Mucosa of descending colon (tissue), 3 donors: ENCODE measurements around the gene PLEKHG4B. TPM values are rescaled to one million over a fixed set of nuclear protein-coding genes. Genes with fewer than 3 reads are reported as not detected.

ENCODE experiments used
- ATAC-seq: fragments of 200-7000 bp; cut with Tn5 transposase; one replicate; pipeline ENCODE4 v1.9.1; 2020; ENCODE audit warnings: mild to moderate bottlenecking, moderate library complexity
- DNase-seq, 3 donors: peaks; one replicate each; pipeline ENCODE4 v3.0.0-alpha.2; 2020
- H3K36me3 ChIP-seq: fragments of 200-600 bp; one replicate; pipeline ENCODE4 v1.8.0; 2021; ENCODE audit warnings: low read depth, mild to moderate bottlenecking
- H3K4me1 ChIP-seq: fragments of 200-600 bp; one replicate; pipeline ENCODE4 v1.8.0; 2021; ENCODE audit warnings: low read depth, mild to moderate bottlenecking
- H3K4me3 ChIP-seq: fragments of 200-600 bp; one replicate; pipeline ENCODE4 v1.8.0; 2021; ENCODE audit warnings: mild to moderate bottlenecking
- H3K9me3 ChIP-seq: fragments of 200-600 bp; one replicate; pipeline ENCODE4 v1.8.0; 2021; ENCODE audit warnings: mild to moderate bottlenecking
- intact Hi-C, 2 donors: fragments of 100-400 bp; cut with DNase I in 1 of 2; cut with micrococcal nuclease in 1 of 2; formaldehyde crosslinking; loops; one replicate each; pipeline versions ENCODE4 v1.11.0 to v1.11.1; 2022; cut with DNase I, micrococcal nuclease
- total RNA-seq, 3 donors: library from RNA; stranded (reverse); fragmentation: NEBNext Ultra II Directional in 2 of 3; extraction: Animal tissue kit (Norgen Biotek cat#: 25700) in 2 of 3; gene quantifications; one replicate each; pipeline versions ENCODE4 v1.2.1 to v1.2.4, GENCODE V29; 2021 to 2023
- TF ChIP-seq, protein P1 (sequence below): fragments of 200-600 bp; IDR thresholded peaks from one replicate; pipeline ENCODE4 v1.8.0; 2022; ENCODE audit warnings: antibody characterized with exemption, mild to moderate bottlenecking
- donor health status: DM: no; HTN: no; CAD: no; lungs with moderate emphysema.
- donor health status: DM: no; HTN: no; CAD: no.
- donor health status: DM: no; HTN: yes; CAD: no.

The PLEKHG4B gene
- total RNA-seq, 3 donors from 2014 or later, result 0.09 to 3.0 (median 0.36) TPM

DNA sequence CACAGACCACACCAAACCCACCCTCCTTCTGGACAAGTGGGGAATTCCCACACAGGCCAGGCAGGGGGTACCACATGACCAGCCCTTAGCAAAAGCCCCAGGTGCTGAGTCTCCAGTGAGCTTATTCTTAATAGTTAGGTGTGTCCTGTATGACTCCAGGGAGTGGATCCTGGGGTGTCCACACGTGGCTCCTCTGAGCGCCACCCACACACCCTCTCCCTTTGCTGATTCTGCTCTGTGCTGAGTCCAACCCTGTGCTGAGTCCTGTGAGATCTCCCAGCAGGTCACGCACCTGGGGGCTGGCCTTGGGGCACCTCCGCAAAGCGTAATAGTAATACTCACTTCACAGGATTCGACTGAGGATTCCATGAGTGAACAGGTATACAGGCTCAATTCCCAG is 112.0 kb downstream of the PLEKHG4B start:
- DNase-seq, result no peak

DNA sequence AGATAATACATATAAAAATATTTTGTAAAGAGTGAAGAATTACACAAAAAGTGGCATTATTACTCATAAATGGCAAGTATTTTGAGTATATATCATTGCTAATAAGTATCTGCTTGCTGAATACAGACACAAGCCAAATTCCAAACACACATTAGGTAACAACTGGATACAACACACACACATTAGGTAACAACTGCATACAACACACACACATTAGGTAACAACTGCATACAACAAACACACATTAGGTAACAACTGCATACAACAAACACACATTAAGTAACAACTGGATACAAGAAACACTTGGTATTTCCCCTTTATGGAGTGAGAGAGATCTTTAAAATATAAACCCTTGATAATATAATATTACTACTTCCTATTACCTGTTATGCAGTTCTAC is 112.5 kb downstream of the PLEKHG4B start:
- DNase-seq (no peak), ATAC-seq (no peak)
- Histone ChIP-seq H3K36me3 (no peaks in the 10 kb centered on the region), H3K9me3 (no peaks in the 10 kb centered on the region), H3K4me1 (no peaks in the 10 kb centered on the region), H3K4me3 (no peak overlapping the region)
- TF ChIP-seq, protein P1, sequence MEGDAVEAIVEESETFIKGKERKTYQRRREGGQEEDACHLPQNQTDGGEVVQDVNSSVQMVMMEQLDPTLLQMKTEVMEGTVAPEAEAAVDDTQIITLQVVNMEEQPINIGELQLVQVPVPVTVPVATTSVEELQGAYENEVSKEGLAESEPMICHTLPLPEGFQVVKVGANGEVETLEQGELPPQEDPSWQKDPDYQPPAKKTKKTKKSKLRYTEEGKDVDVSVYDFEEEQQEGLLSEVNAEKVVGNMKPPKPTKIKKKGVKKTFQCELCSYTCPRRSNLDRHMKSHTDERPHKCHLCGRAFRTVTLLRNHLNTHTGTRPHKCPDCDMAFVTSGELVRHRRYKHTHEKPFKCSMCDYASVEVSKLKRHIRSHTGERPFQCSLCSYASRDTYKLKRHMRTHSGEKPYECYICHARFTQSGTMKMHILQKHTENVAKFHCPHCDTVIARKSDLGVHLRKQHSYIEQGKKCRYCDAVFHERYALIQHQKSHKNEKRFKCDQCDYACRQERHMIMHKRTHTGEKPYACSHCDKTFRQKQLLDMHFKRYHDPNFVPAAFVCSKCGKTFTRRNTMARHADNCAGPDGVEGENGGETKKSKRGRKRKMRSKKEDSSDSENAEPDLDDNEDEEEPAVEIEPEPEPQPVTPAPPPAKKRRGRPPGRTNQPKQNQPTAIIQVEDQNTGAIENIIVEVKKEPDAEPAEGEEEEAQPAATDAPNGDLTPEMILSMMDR, result no peak
- intact Hi-C loops, result no loop called here

More for the DNA sequence above, 112.0 kb downstream of the PLEKHG4B start:
- intact Hi-C loops, result no loop called here
- no peaks in the 10 kb centered on the region for H3K4me1 ChIP-seq
- TF ChIP-seq, protein P1, result no peak
- no peak for ATAC-seq
- H3K4me3 ChIP-seq, result no peak overlapping the region
- no peaks in the 10 kb centered on the region for H3K9me3 ChIP-seq
- no peaks in the 10 kb centered on the region for H3K36me3 ChIP-seq

DNA sequence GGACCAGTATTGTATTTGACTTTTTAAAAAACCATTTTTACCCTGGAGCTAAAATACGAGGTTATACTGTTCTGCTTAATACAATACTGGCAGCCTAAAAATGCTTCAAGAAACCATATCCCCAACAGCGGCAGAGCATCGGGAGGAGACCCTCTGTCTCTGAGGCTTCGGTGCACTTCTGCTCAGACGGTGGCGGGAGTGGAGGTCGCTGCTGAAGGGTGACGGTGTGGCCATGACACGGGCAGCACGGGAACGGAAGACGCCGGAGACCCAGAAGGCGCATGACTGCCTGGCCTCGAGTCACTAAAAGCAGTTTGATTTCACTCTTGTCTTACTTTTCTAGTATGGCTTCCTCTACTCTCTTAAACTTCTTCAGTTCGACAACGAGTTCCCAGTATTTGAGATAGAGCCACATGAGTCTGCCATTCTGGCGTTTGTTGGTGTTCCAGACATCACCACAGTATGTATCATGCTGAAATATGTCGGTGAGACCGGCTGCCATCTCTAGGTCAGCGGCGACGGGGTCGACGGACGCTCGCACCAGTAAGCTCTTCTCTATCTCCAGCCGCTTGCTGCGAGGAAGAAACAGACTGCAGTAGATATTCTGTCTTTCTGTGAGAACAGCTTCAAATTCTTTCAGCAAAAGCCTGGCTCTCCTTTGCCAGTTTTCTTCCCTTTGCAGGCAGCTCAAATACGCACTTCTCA is 113.2 kb downstream of the PLEKHG4B start:
- TF ChIP-seq, protein P1, result no peak
- no peak for ATAC-seq
- Histone ChIP-seq H3K4me1 (no peaks in the 10 kb centered on the region), H3K9me3 (no peaks in the 10 kb centered on the region), H3K4me3 (no peak overlapping the region), H3K36me3 (no peaks in the 10 kb centered on the region)
- intact Hi-C loops, result no loop called here
- no peak for DNase-seq

DNA sequence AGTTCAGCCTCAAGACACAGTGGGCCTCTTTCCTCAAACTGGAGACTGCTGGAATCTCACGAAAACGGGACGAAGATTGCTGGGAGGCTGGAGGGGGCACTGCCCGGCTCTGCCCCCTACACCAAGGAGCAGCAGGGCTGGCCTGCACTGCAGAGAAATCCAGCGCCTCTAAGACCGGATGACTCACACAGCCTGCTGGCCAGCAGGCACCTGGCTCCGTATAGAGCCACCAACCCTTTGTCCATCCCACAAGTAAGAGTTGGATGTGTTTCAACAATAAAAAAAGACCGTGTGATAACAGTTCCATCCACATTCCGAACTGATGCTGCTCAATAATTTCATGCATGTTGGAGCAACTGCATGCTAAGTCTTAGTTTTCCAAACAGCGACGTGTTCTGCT is 114.4 kb downstream of the PLEKHG4B start:
- intact Hi-C loops, result no loop called here
- TF ChIP-seq, protein P1, result no peak
- no peak for ATAC-seq

DNA sequence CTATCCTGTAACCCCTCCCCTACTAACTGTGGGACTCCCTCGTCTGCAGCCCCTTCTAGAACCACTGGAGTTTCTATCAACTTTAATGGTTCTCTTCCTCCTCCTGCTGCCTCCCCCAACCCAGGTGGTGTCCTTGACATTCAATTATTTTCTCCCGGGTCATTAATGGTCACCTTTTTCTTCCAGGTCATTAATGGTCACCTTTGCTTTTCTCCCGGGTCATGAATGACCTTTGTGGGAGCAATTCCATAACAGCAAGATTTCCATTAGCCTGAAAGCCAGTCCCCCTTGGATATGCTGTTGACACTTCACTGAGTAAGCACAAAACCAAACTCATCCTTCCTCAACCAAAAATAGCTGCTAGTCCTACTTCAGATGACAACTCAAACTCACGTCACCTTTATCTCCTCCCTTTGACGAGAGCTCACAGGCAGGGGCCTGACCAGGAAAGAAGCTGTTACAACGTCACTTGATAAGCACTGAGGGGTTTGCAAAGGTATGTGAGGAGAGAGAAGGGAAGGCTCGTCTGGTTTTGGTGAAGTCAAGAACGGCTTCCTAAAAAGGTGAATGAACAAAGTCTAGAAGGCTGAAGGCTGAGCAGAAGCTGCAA is 115.1 kb downstream of the PLEKHG4B start:
- H3K4me3 ChIP-seq, result no peak overlapping the region
- DNase-seq (no peak), ATAC-seq (no peak)
- no peaks in the 10 kb centered on the region for H3K36me3 ChIP-seq
- intact Hi-C loops, result no loop called here
- TF ChIP-seq, protein P1, result no peak
- H3K4me1 ChIP-seq, result no peaks in the 10 kb centered on the region
- H3K9me3 ChIP-seq, result no peaks in the 10 kb centered on the region

More for the DNA sequence above, 114.4 kb downstream of the PLEKHG4B start:
- no peak overlapping the region for H3K4me3 ChIP-seq
- H3K36me3 ChIP-seq, result no peaks in the 10 kb centered on the region
- no peaks in the 10 kb centered on the region for H3K4me1 ChIP-seq
- no peaks in the 10 kb centered on the region for H3K9me3 ChIP-seq
- no peak for DNase-seq
